GM12878 (cell line): Measurements from ENCODE around the gene IMMP2L. TPM values are rescaled to one million over a fixed set of nuclear protein-coding genes. Genes with fewer than 3 reads are reported as not detected.

Source experiments
- ATAC-seq: fragments of 200-7000 bp; cut with Tn5 transposase; 3 replicates; pipeline ENCODE4 v1.9.1; 2020; ENCODE audit warnings: mild to moderate bottlenecking, moderate library complexity
- BruUV-seq: library from RNA; stranded (reverse); fragments of 400-500 nt; replicated peaks from 2 replicates; lab custom pipeline; 2021; lab: Mats Ljungman, UMichigan
- CTCF ChIA-PET: fragments of 300-600 bp; sonication (Branson Sonifier 250); formaldehyde crosslinking; extraction: SDS; loops from one replicate; lab custom pipeline; 2021; ENCODE audit warnings: inconsistent platforms; lab: Yijun Ruan, JAX
- POLR2A ChIA-PET: fragments of 350-600 bp; formaldehyde crosslinking; extraction: SDS; loops from one replicate; lab custom pipeline; 2021; ENCODE audit warnings: inconsistent platforms; lab: Charles Lee
- RAD21 ChIA-PET: fragments of 300-600 bp; sonication (Branson Sonifier 250); formaldehyde crosslinking; loops from one replicate; lab custom pipeline; 2023; ENCODE audit warnings: antibody characterized with exemption; ENCODE audit not compliant: unreplicated experiment; lab: Charles Lee
- SMC1A ChIA-PET: fragments of 300-600 bp; sonication (Branson Sonifier 250); formaldehyde crosslinking; loops from one replicate; lab custom pipeline; 2023; ENCODE audit not compliant: unreplicated experiment, uncharacterized antibody; lab: Charles Lee
- DNase-seq: peaks from one replicate; pipeline ENCODE4 v3.0.0-alpha.2; 2011; ENCODE audit warnings: low read depth, low spot score
- FAIRE-seq: peaks from 3 replicates; lab custom pipeline; 2011; peaks lifted over from hg19 to GRCh38; lab: Jason Lieb, UNC
- H2AFZ ChIP-seq: 2 replicates; pipeline ENCODE4 v1.6.0; 2011; ENCODE audit warnings: low read depth, low read length, control low read depth; ENCODE audit not compliant: control insufficient read depth
- H3K27ac ChIP-seq: 2 replicates; pipeline ENCODE4 v1.5.1; 2011; ENCODE audit warnings: control low read depth; ENCODE audit not compliant: control insufficient read depth, insufficient read depth
- H3K27me3 ChIP-seq, 2 experiments: replicated peaks in 1 of 2; 2 replicates each; pipeline versions ENCODE4 v1.6.0 to v1.6.1; 2011; ENCODE audit warnings: low read length in 1 of 2; ENCODE audit not compliant: control insufficient read depth in 2 of 2, insufficient read depth in 2 of 2
- H3K36me3 ChIP-seq, 2 experiments: 2 replicates each; pipeline ENCODE4 v1.5.1; 2011; ENCODE audit warnings: low read length in 1 of 2; ENCODE audit not compliant: control insufficient read depth in 2 of 2, insufficient read depth in 2 of 2
- H3K4me1 ChIP-seq: 2 replicates; pipeline ENCODE4 v1.6.1; 2011; ENCODE audit warnings: mild to moderate bottlenecking, low read length, moderate library complexity, mixed read lengths; ENCODE audit not compliant: control insufficient read depth, insufficient read depth
- H3K4me2 ChIP-seq: 2 replicates; pipeline ENCODE4 v1.6.0; 2011; ENCODE audit warnings: control low read depth; ENCODE audit not compliant: control insufficient read depth, insufficient read depth
- H3K4me3 ChIP-seq: fragments of 200-600 bp; sonication (generic); 2 replicates; pipeline ENCODE4 v1.5.1; 2016
- H3K79me2 ChIP-seq: 2 replicates; pipeline ENCODE4 v1.6.0; 2011; ENCODE audit warnings: low read length; ENCODE audit not compliant: control insufficient read depth, insufficient read depth
- H3K9ac ChIP-seq: 2 replicates; pipeline ENCODE4 v1.8.0; 2011; ENCODE audit warnings: low read length, control low read depth, mixed read lengths; ENCODE audit not compliant: control insufficient read depth, insufficient read depth
- H3K9me3 ChIP-seq: replicated peaks from 3 replicates; pipeline ENCODE4 v1.5.1; 2011; ENCODE audit warnings: mild to moderate bottlenecking, low read length; ENCODE audit not compliant: control insufficient read depth, insufficient read depth
- H4K20me1 ChIP-seq: 2 replicates; pipeline ENCODE4 v1.6.0; 2011; ENCODE audit not compliant: control insufficient read depth, insufficient read depth
- GATAD2B ChIP-seq: fragments of 450-650 bp; conservative IDR thresholded peaks from 2 replicates; pipeline ENCODE4 v1.6.1; 2017; ENCODE audit warnings: low read depth, mild to moderate bottlenecking, moderate library complexity
- IKZF2 ChIP-seq, 2 experiments: fragments of 450-650 bp; IDR thresholded peaks; 2 replicates each; pipeline ENCODE4 v1.6.1; 2017; ENCODE audit warnings: mild to moderate bottlenecking in 2 of 2, moderate library complexity in 2 of 2
- REST ChIP-seq: IDR thresholded peaks from 2 replicates; pipeline ENCODE4 v1.6.1; 2012; ENCODE audit warnings: mild to moderate bottlenecking, low read depth, low read length
- USF1 ChIP-seq: IDR thresholded peaks from 2 replicates; pipeline ENCODE4 v1.6.1; 2011; ENCODE audit warnings: borderline replicate concordance, low read depth, mild to moderate bottlenecking, moderate library complexity, mixed read lengths, low read length; ENCODE audit not compliant: insufficient read depth; ENCODE audit errors: extremely low read length
- WGBS: methylation state at CpG from one replicate; pipeline ENCODE4 v1.1.6; 2016; ENCODE audit warnings: low lambda C conversion rate; ENCODE audit not compliant: insufficient replicate concordance, insufficient coverage; ENCODE audit errors: missing lambda C conversion rate; 5-methylcytosine and 5-hydroxymethylcytosine counted together
- in situ Hi-C: fragments of 300-500 bp; cut with MboI; formaldehyde crosslinking; loops from 9 replicates; pipeline ENCODE4 v1.14.3; 2018; ENCODE audit warnings: mixed read lengths
- intact Hi-C: fragments of 100-400 bp; cut with micrococcal nuclease; formaldehyde crosslinking; loops from one replicate; pipeline ENCODE4 v1.14.2; 2022; ENCODE audit not compliant: unreplicated experiment
- polyA plus RNA-seq, 11 experiments: library from polyadenylated mRNA; depleted of rRNA in 4 of 11; unstranded in 6 of 11; stranded (reverse) in 5 of 11; fragments of >200 nt; fragmentation: Nextera tagmentation in 4 of 11; fragmentation: Illumina TruSeq in 1 of 11; extraction: Ambion mirVana in 4 of 11; extraction: Trizol in 1 of 11; gene quantifications; 1 replicate in 1 of 11; 2 replicates in 10 of 11; pipeline versions ENCODE4 v1.2.1 to v1.2.3, GENCODE V29; 2011 to 2016; ENCODE audit warnings: inconsistent platforms in 2 of 11, missing spikeins in 2 of 11, low read depth in 1 of 11
- total RNA-seq, 4 experiments: library from RNA; depleted of rRNA in 3 of 4; stranded (reverse); fragments of >200 nt in 3 of 4; fragmentation: Illumina TruSeq in 1 of 4; extraction: Trizol in 1 of 4; gene quantifications; 2 replicates each; pipeline versions ENCODE4 v1.2.1 to v1.2.3, GENCODE V29; 2013 to 2021

The IMMP2L gene
- total and polyA plus RNA-seq, 10 of the 15 experiments (the other 5 are each of a cell fraction or from before 2014, with no cell fraction given), result 12.6 to 46.3 (median 19.6) TPM

GRCh38 chr7:111238886-111239285 lies 323.4 kb downstream of the IMMP2L start:
- 100% methylated on average over 1 of the region's 1 CpG for WGBS
- H3K4me3 ChIP-seq, result no peak overlapping the region
- TF ChIP-seq GATAD2B (no peak), IKZF2 (IDR thresholded peaks at IDR 0.05) (peak in 1 of 2 experiments; percentile 52; a peak in 2 of 4 replicates), REST (no peak), USF1 (no peak)
- ATAC-seq, result no peak
- no peaks in the 10 kb centered on the region for H4K20me1 ChIP-seq
- no peaks in the 10 kb centered on the region for H3K36me3 ChIP-seq
- no TSS peak for BruUV-seq
- no peak overlapping the region for H3K27ac ChIP-seq
- intact Hi-C loops (no loop called here), in situ Hi-C loops (no loop called here)
- no peaks in the 10 kb centered on the region for H3K79me2 ChIP-seq
- no peak overlapping the region for H3K4me2 ChIP-seq
- ChIA-PET SMC1A (interaction anchor here (1.0 to 2.2 kb wide), 2 partner anchors 12 to 17 kb away, joined by 3 to 6 read pairs; no protein-coding TSS in a partner anchor), CTCF (interaction anchor here (0.7 kb wide), 1 partner anchor 101 kb away, joined by 3 read pairs; no protein-coding TSS in a partner anchor), POLR2A (no interaction called here), RAD21 (interaction anchor here (0.9 kb wide), 1 partner anchor 101 kb away, joined by 3 read pairs; no protein-coding TSS in a partner anchor)
- no peaks in the 10 kb centered on the region for H3K4me1 ChIP-seq
- H3K9ac ChIP-seq, result no peak overlapping the region
- no peaks in the 10 kb centered on the region; the same call in 2 of the 3 replicates for H3K9me3 ChIP-seq
- no peaks in the 10 kb centered on the region for H3K27me3 ChIP-seq
- no peak overlapping the region for H2AFZ ChIP-seq
- peak; percentile 38 for FAIRE-seq
- DNase-seq, result no peak
